ENCODE measurements around the gene ZPR1. TPM values are rescaled to one million over a fixed set of nuclear protein-coding genes. Genes with fewer than 3 reads are reported as not detected.

ZPR1 gene
- total RNA-seq, 1 donor from 2014 or later: 69.0 TPM

- Mint-ChIP-seq H3K27ac (peak overlapping the region; percentile 54), H3K9me3 (no peaks in the 10 kb centered on the region), H3K36me3 (ENCODE audit: low read depth) (peaks cover 55% of the 10 kb centered on the region), H3K4me3 (peak overlapping the region; percentile 98), H3K27me3 (peaks cover 4% of the 10 kb centered on the region), H3K4me1 (peaks cover 33% of the 10 kb centered on the region)
- DNase-seq: no peak
- TF ChIP-seq, protein P1, sequence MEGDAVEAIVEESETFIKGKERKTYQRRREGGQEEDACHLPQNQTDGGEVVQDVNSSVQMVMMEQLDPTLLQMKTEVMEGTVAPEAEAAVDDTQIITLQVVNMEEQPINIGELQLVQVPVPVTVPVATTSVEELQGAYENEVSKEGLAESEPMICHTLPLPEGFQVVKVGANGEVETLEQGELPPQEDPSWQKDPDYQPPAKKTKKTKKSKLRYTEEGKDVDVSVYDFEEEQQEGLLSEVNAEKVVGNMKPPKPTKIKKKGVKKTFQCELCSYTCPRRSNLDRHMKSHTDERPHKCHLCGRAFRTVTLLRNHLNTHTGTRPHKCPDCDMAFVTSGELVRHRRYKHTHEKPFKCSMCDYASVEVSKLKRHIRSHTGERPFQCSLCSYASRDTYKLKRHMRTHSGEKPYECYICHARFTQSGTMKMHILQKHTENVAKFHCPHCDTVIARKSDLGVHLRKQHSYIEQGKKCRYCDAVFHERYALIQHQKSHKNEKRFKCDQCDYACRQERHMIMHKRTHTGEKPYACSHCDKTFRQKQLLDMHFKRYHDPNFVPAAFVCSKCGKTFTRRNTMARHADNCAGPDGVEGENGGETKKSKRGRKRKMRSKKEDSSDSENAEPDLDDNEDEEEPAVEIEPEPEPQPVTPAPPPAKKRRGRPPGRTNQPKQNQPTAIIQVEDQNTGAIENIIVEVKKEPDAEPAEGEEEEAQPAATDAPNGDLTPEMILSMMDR (IDR thresholded peaks at IDR 0.05): no peak
- POLR2A ChIA-PET: interaction anchor here (0.6 to 3.1 kb wide), 9 partner anchors 9 to 392 kb away, joined by 3 to 52 read pairs (median 6); partner anchors contain the start of genes BUD13, PAFAH1B2 and SIDT2
- intact Hi-C loops (cut with micrococcal nuclease): loop anchor here (5.0 kb wide), 2 partner anchors 65 to 310 kb away; partner anchors contain the start of gene SIK3
- ATAC-seq (ENCODE audit: low read depth): peak; percentile 31
- CTCF ChIA-PET: interaction anchor here (0.7 to 1.2 kb wide), 4 partner anchors 14 to 318 kb away, joined by 3 to 7 read pairs (median 4); partner anchors contain the start of gene BUD13
These were observed 412 bp downstream of the ZPR1 start for GRCh38 chr11:116787436-116787785.

DNA sequence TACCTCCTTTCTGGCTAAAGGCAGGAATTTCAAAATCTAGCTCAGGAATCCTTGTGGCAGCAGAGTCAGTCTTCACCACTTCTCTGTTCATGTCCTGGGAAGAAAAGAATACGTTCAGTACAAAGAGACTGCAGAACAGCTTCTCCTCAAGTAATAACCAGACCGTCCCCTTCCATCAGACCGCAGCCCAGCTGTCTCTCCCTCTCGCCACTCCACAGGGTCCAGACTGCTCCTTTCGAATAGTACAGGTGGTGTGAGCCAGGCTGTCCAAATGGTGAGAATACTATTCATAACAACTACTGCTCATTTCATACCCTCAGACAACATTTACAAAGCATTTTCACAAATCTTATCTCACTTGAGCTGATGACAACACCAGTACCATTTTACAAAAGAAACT lies 857 bp downstream of the ZPR1 start:
- H3K4me1 Mint-ChIP-seq: peaks cover 33% of the 10 kb centered on the region
- ChIA-PET POLR2A (interaction anchor here (0.6 to 3.1 kb wide), 9 partner anchors 8 to 392 kb away, joined by 3 to 52 read pairs (median 6); partner anchors contain the start of genes BUD13, PAFAH1B2 and SIDT2), CTCF (interaction anchor here (0.8 to 1.2 kb wide), 4 partner anchors 14 to 319 kb away, joined by 3 to 5 read pairs (median 3); partner anchors contain the start of gene BUD13)
- DNase-seq (no peak), ATAC-seq (ENCODE audit: low read depth) (no peak)
- peak overlapping the region; percentile 54 for H3K27ac Mint-ChIP-seq
- TF ChIP-seq, protein P1 (IDR thresholded peaks at IDR 0.05): no peak
- H3K27me3 Mint-ChIP-seq: peaks cover 4% of the 10 kb centered on the region
- H3K4me3 Mint-ChIP-seq: peak overlapping the region; percentile 98
- peaks cover 59% of the 10 kb centered on the region for H3K36me3 Mint-ChIP-seq (ENCODE audit: low read depth)
- intact Hi-C loops (cut with micrococcal nuclease): loop anchor here (5.0 kb wide), 2 partner anchors 65 to 310 kb away; partner anchors contain the start of gene SIK3
- no peaks in the 10 kb centered on the region for H3K9me3 Mint-ChIP-seq

GRCh38 chr11:116786326-116786725 lies 1.5 kb downstream of the ZPR1 start:
- DNase-seq: no peak
- Mint-ChIP-seq H3K4me1 (peaks cover 33% of the 10 kb centered on the region), H3K27ac (no peak overlapping the region), H3K4me3 (peak overlapping the region; percentile 98), H3K9me3 (no peaks in the 10 kb centered on the region), H3K27me3 (peaks cover 4% of the 10 kb centered on the region), H3K36me3 (ENCODE audit: low read depth) (peaks cover 65% of the 10 kb centered on the region)
- ATAC-seq (ENCODE audit: low read depth): no peak
- TF ChIP-seq, protein P1 (IDR thresholded peaks at IDR 0.05): no peak
- intact Hi-C loops (cut with micrococcal nuclease): loop anchor here (5.0 kb wide), 2 partner anchors 66 to 311 kb away; partner anchors contain the start of gene SIK3
- ChIA-PET POLR2A (interaction anchor here (0.7 to 3.1 kb wide), 6 partner anchors 12 to 393 kb away, joined by 3 to 52 read pairs (median 7); partner anchors contain the start of genes BUD13, PAFAH1B2 and SIDT2), CTCF (interaction anchor here (1.1 to 1.2 kb wide), 2 partner anchors 50 to 52 kb away, joined by 3 read pairs; no protein-coding TSS in a partner anchor)

DNA sequence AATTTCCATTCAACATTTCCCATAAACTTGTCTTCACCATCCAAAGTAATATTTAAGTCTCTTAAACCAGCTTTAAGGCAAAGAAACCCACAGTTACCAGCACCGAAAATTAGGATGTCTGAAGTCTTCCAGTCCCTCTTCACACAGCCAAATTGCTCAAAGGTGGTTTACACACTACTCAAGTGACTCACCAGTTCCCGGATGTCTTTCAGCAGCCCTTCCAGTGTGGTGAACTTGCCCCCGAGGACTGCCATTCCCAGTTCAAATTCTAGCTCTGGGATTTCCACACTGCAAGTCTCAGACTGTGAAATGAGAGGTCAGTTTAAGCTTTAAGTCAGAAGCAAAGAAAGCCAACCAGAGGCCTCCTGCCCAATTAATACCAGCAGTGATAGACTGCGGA lies 5.1 kb downstream of the ZPR1 start:
- Mint-ChIP-seq H3K4me3 (no peak overlapping the region), H3K9me3 (no peaks in the 10 kb centered on the region), H3K4me1 (peaks cover 17% of the 10 kb centered on the region), H3K36me3 (ENCODE audit: low read depth) (peaks cover 92% of the 10 kb centered on the region), H3K27ac (no peak overlapping the region), H3K27me3 (no peaks in the 10 kb centered on the region)
- ChIA-PET CTCF (no interaction called here), POLR2A (interaction anchor here (0.5 kb wide), 1 partner anchor 348 kb away, joined by 4 read pairs; no protein-coding TSS in a partner anchor)
- intact Hi-C loops (cut with micrococcal nuclease): no loop called here
- no peak for DNase-seq
- no peak for ATAC-seq (ENCODE audit: low read depth)
- TF ChIP-seq, protein P1 (IDR thresholded peaks at IDR 0.05): no peak

DNA sequence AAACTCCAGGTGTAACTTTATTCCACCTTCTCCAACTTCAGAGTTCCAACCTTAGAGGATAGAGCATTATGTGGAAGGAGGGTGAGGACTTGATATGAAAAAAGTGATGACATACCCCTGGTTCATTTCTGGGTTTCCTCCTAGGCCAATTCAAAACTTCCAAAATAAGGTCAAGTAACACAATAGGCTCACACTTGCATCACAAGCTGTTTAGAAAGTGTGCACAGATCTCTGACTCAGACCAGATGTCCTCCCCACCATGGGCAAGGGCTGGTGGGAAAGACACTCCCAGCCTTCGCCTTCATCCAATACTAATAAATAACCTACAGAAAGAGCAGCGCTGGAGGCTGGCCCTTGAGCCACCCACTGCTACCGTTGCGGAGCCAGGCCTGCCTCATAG lies 9.3 kb downstream of the ZPR1 start:
- no peak overlapping the region for H3K4me3 Mint-ChIP-seq
- peaks cover 12% of the 10 kb centered on the region for H3K4me1 Mint-ChIP-seq
- no peak for ATAC-seq (ENCODE audit: low read depth)
- no peaks in the 10 kb centered on the region for H3K9me3 Mint-ChIP-seq
- H3K36me3 Mint-ChIP-seq (ENCODE audit: low read depth): peaks cover 74% of the 10 kb centered on the region
- intact Hi-C loops (cut with micrococcal nuclease): no loop called here
- DNase-seq: no peak
- no peaks in the 10 kb centered on the region for H3K27me3 Mint-ChIP-seq
- TF ChIP-seq, protein P1 (IDR thresholded peaks at IDR 0.05): no peak
- ChIA-PET CTCF (interaction anchor here (1.1 kb wide), 1 partner anchor 10 kb away, joined by 3 read pairs; no protein-coding TSS in a partner anchor), POLR2A (interaction anchor here (1.0 kb wide), 1 partner anchor 9 kb away, joined by 3 read pairs; the partner anchor contains the start of gene ZPR1)
- H3K27ac Mint-ChIP-seq: no peak overlapping the region

Measured in activated B cell treated with CpG ODN at 0.5 μM for 24 hours (primary cell).